ENCODE measurements around the gene GLYR1. TPM values are rescaled to one million over a fixed set of nuclear protein-coding genes. Genes with fewer than 3 reads are reported as not detected.
A peak's percentile ranks its signal among the peaks of the same experiment; 100 is the strongest.

Gene GLYR1
- total and polyA plus RNA-seq, 10 of the 15 experiments (the other 5 are each of a cell fraction or from before 2014, with no cell fraction given), result 7.3 to 90.2 (median 57.2) TPM

GRCh38 chr16:4850211-4850610 lies 3.1 kb upstream of the GLYR1 start (continued):
- TF ChIP-seq, protein P1, sequence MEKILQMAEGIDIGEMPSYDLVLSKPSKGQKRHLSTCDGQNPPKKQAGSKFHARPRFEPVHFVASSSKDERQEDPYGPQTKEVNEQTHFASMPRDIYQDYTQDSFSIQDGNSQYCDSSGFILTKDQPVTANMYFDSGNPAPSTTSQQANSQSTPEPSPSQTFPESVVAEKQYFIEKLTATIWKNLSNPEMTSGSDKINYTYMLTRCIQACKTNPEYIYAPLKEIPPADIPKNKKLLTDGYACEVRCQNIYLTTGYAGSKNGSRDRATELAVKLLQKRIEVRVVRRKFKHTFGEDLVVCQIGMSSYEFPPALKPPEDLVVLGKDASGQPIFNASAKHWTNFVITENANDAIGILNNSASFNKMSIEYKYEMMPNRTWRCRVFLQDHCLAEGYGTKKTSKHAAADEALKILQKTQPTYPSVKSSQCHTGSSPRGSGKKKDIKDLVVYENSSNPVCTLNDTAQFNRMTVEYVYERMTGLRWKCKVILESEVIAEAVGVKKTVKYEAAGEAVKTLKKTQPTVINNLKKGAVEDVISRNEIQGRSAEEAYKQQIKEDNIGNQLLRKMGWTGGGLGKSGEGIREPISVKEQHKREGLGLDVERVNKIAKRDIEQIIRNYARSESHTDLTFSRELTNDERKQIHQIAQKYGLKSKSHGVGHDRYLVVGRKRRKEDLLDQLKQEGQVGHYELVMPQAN (conservative IDR thresholded peaks at IDR 0.05), result no peak
- TF ChIP-seq SREBF2 (IDR thresholded peaks at IDR 0.05; ENCODE audit: low read length), result no peak

- FAIRE-seq, result no peak
- CTCF ChIA-PET, result no interaction called here
- H2AFZ ChIP-seq (ENCODE audit: control insufficient read depth, low read depth, low read length), result peak overlapping the region; percentile 78
- no peaks in the 10 kb centered on the region for H3K9me3 ChIP-seq (replicated peaks; ENCODE audit: control insufficient read depth, insufficient read depth, low read length)
- peak overlapping the region; percentile 85 for H3K4me2 ChIP-seq (ENCODE audit: control insufficient read depth, insufficient read depth)
- H3K27me3 ChIP-seq (replicated peaks in 1 of 2; ENCODE audit: control insufficient read depth in 2 of 2, insufficient read depth in 2 of 2, low read length in 1 of 2), result no peaks in the 10 kb centered on the region
- H3K79me2 ChIP-seq (ENCODE audit: control insufficient read depth, insufficient read depth, low read length), result peaks cover 67% of the 10 kb centered on the region
- H3K36me3 ChIP-seq (ENCODE audit: control insufficient read depth in 2 of 2, insufficient read depth in 2 of 2, low read length in 1 of 2), result peaks cover 2 to 13% of the 10 kb centered on the region in 2 experiments; a peak in 3 of 4 replicates
- ATAC-seq, result peak; percentile 31
- H3K4me1 ChIP-seq (ENCODE audit: control insufficient read depth, insufficient read depth, low read length), result no peaks in the 10 kb centered on the region
- peak overlapping the region; percentile 91 for H3K4me3 ChIP-seq
- H3K27ac ChIP-seq (ENCODE audit: control insufficient read depth, insufficient read depth), result peak overlapping the region; percentile 85
- H3K9ac ChIP-seq (ENCODE audit: control insufficient read depth, insufficient read depth, low read length), result peak overlapping the region; percentile 87
- in situ Hi-C loops (cut with MboI) (loop anchor here (10.0 kb wide), 1 partner anchor 237 kb away; no protein-coding TSS in a partner anchor), intact Hi-C loops (cut with micrococcal nuclease; ENCODE audit: unreplicated experiment) (loop anchor here (2.0 to 10.0 kb wide), 3 partner anchors 79 to 247 kb away; partner anchors contain the start of genes EEF2KMT and SEC14L5)
- 1% methylated on average over 82 of the region's 83 CpGs for WGBS (ENCODE audit: insufficient coverage, insufficient replicate concordance, low lambda C conversion rate, missing lambda C conversion rate)
- POLR2A ChIA-PET, result no interaction called here
- DNase-seq (ENCODE audit: low read depth, low spot score), result no peak
- RAD21 ChIA-PET (ENCODE audit: unreplicated experiment), result interaction anchor here (0.5 to 1.7 kb wide), 3 partner anchors 17 to 113 kb away, joined by 3 to 8 read pairs (median 3); partner anchors contain the start of genes ANKS3 and DNAAF8
- SMC1A ChIA-PET (ENCODE audit: uncharacterized antibody, unreplicated experiment), result interaction anchor here (0.6 kb wide), 1 partner anchor 250 kb away, joined by 3 read pairs; the partner anchor contains the start of gene EEF2KMT
- no peaks in the 10 kb centered on the region for H4K20me1 ChIP-seq (ENCODE audit: control insufficient read depth, insufficient read depth)
- BruUV-seq (replicated peaks), result no TSS peak
- TF ChIP-seq CREB1 (IDR thresholded peaks at IDR 0.05; ENCODE audit: low read depth) (0 out of 2 replicates have a peak, but pooled peaks have one; percentile 21), STAT3 (IDR thresholded peaks at IDR 0.05; ENCODE audit: low read depth, low read length) (no peak), FOXK2 (IDR thresholded peaks at IDR 0.05) (no peak), ZNF24 (IDR thresholded peaks at IDR 0.05) (no peak), ZNF207 (IDR thresholded peaks at IDR 0.05; ENCODE audit: borderline replicate concordance) (peak; percentile 25; the same call in 1 of the 2 replicates), LARP7 (IDR thresholded peaks at IDR 0.05) (no peak; the same call in 1 of the 2 replicates), RUNX3 (IDR thresholded peaks at IDR 0.05; ENCODE audit: low read length) (0 out of 2 replicates have a peak, but pooled peaks have one; percentile 14), TAF1 (IDR thresholded peaks at IDR 0.05; ENCODE audit: borderline replicate concordance, low read depth, low read length) (0 out of 2 replicates have a peak, but pooled peaks have one; percentile 5), TBL1XR1 (IDR thresholded peaks at IDR 0.05; ENCODE audit: low read depth, low read length) (no peak), CBX3 (IDR thresholded peaks at IDR 0.05; ENCODE audit: borderline replicate concordance, low read depth) (no peak), HDAC2 (IDR thresholded peaks at IDR 0.05) (0 out of 2 replicates have a peak, but pooled peaks have one; percentile 28), MTA3 (IDR thresholded peaks at IDR 0.05; ENCODE audit: borderline replicate concordance, low read length) (no peak), IKZF1 (conservative IDR thresholded peaks at IDR 0.05) (peak; percentile 82), ATF7 (IDR thresholded peaks at IDR 0.05; ENCODE audit: low read depth) (no peak)
- TF ChIP-seq, protein P1 (conservative IDR thresholded peaks at IDR 0.05), result peak; percentile 33
These were observed 893 bp upstream of the GLYR1 start for GRCh38 chr16:4847774-4848587.
